Measurements from ENCODE around the gene RAB44. TPM values are rescaled to one million over a fixed set of nuclear protein-coding genes. Genes with fewer than 3 reads are reported as not detected.

RAB44 gene
- total RNA-seq, 1 experiment from 2014 or later: 0.09 TPM

- POLR2A ChIA-PET: interaction anchor here (0.7 kb wide), 1 partner anchor 24 kb away, joined by 3 read pairs; no protein-coding TSS in a partner anchor
- Mint-ChIP-seq H3K4me1 (ENCODE audit: insufficient read depth, unreplicated experiment) (no peaks in the 10 kb centered on the region), H3K27ac (ENCODE audit: low read depth, unreplicated experiment) (no peak overlapping the region), H3K9me3 (ENCODE audit: unreplicated experiment) (no peaks in the 10 kb centered on the region), H3K4me3 (ENCODE audit: unreplicated experiment) (no peak overlapping the region), H3K27me3 (ENCODE audit: insufficient read depth, unreplicated experiment) (no peaks in the 10 kb centered on the region), H3K36me3 (ENCODE audit: insufficient read depth, unreplicated experiment) (no peaks in the 10 kb centered on the region)
- intact Hi-C loops (cut with micrococcal nuclease): no loop called here
- CTCF ChIA-PET: interaction anchor here (0.6 to 1.1 kb wide), 5 partner anchors 14 to 279 kb away, joined by 3 to 4 read pairs (median 4); no protein-coding TSS in a partner anchor
- no peak for TF ChIP-seq CTCF (IDR thresholded peaks at IDR 0.05; ENCODE audit: unreplicated experiment)
- DNase-seq (ENCODE audit: unreplicated experiment): no peak
- BruUV-seq (replicated peaks): no TSS peak
Measured at GRCh38 chr6:36719126-36719525, 21.5 kb downstream of the RAB44 start.

- TF ChIP-seq CTCF (IDR thresholded peaks at IDR 0.05; ENCODE audit: unreplicated experiment): no peak
- intact Hi-C loops (cut with micrococcal nuclease): no loop called here
- peaks cover 6% of the 10 kb centered on the region for H3K4me1 Mint-ChIP-seq (ENCODE audit: insufficient read depth, unreplicated experiment)
- no peak overlapping the region for H3K27ac Mint-ChIP-seq (ENCODE audit: low read depth, unreplicated experiment)
- no peaks in the 10 kb centered on the region for H3K9me3 Mint-ChIP-seq (ENCODE audit: unreplicated experiment)
- BruUV-seq (replicated peaks): no TSS peak
- CTCF ChIA-PET: interaction anchor here (0.5 to 1.3 kb wide), 4 partner anchors 63 to 626 kb away, joined by 3 to 5 read pairs (median 4); no protein-coding TSS in a partner anchor
- DNase-seq (ENCODE audit: unreplicated experiment): no peak
- no peaks in the 10 kb centered on the region for H3K36me3 Mint-ChIP-seq (ENCODE audit: insufficient read depth, unreplicated experiment)
- H3K4me3 Mint-ChIP-seq (ENCODE audit: unreplicated experiment): no peak overlapping the region
- no peaks in the 10 kb centered on the region for H3K27me3 Mint-ChIP-seq (ENCODE audit: insufficient read depth, unreplicated experiment)
- POLR2A ChIA-PET: interaction anchor here (0.9 kb wide), 1 partner anchor 42 kb away, joined by 3 read pairs; the partner anchor contains the start of gene CDKN1A
Measured at GRCh38 chr6:36720251-36721141, 22.9 kb downstream of the RAB44 start.

GRCh38 chr6:36721369-36722140 is 23.9 kb downstream of the RAB44 start:
- Mint-ChIP-seq H3K36me3 (ENCODE audit: insufficient read depth, unreplicated experiment) (no peaks in the 10 kb centered on the region), H3K9me3 (ENCODE audit: unreplicated experiment) (no peaks in the 10 kb centered on the region), H3K27ac (ENCODE audit: low read depth, unreplicated experiment) (no peak overlapping the region), H3K4me1 (ENCODE audit: insufficient read depth, unreplicated experiment) (peaks cover 6% of the 10 kb centered on the region), H3K4me3 (ENCODE audit: unreplicated experiment) (no peak overlapping the region), H3K27me3 (ENCODE audit: insufficient read depth, unreplicated experiment) (no peaks in the 10 kb centered on the region)
- DNase-seq (ENCODE audit: unreplicated experiment): no peak
- ChIA-PET CTCF (interaction anchor here (0.6 to 4.6 kb wide), 3 partner anchors 38 to 627 kb away, joined by 3 to 25 read pairs (median 3); no protein-coding TSS in a partner anchor), POLR2A (no interaction called here)
- intact Hi-C loops (cut with micrococcal nuclease): no loop called here
- BruUV-seq (replicated peaks): no TSS peak
- no peak for TF ChIP-seq CTCF (IDR thresholded peaks at IDR 0.05; ENCODE audit: unreplicated experiment)

GRCh38 chr6:36722365-36722764 is 24.7 kb downstream of the RAB44 start:
- H3K36me3 Mint-ChIP-seq (ENCODE audit: insufficient read depth, unreplicated experiment): no peaks in the 10 kb centered on the region
- TF ChIP-seq CTCF (IDR thresholded peaks at IDR 0.05; ENCODE audit: unreplicated experiment): no peak
- no TSS peak for BruUV-seq (replicated peaks)
- peaks cover 6% of the 10 kb centered on the region for H3K4me1 Mint-ChIP-seq (ENCODE audit: insufficient read depth, unreplicated experiment)
- intact Hi-C loops (cut with micrococcal nuclease): no loop called here
- H3K9me3 Mint-ChIP-seq (ENCODE audit: unreplicated experiment): no peaks in the 10 kb centered on the region
- ChIA-PET CTCF (interaction anchor here (0.7 to 4.6 kb wide), 9 partner anchors 10 to 107 kb away, joined by 3 to 25 read pairs (median 3); partner anchors contain the start of gene RAB44), POLR2A (interaction anchor here (0.6 to 1.8 kb wide), 4 partner anchors 43 to 336 kb away, joined by 3 to 4 read pairs (median 3); no protein-coding TSS in a partner anchor)
- DNase-seq (ENCODE audit: unreplicated experiment): no peak
- H3K27ac Mint-ChIP-seq (ENCODE audit: low read depth, unreplicated experiment): no peak overlapping the region
- no peak overlapping the region for H3K4me3 Mint-ChIP-seq (ENCODE audit: unreplicated experiment)
- no peaks in the 10 kb centered on the region for H3K27me3 Mint-ChIP-seq (ENCODE audit: insufficient read depth, unreplicated experiment)

Data from MCF 10A (cell line).